ENCODE measurements around the gene CD27. TPM values are rescaled to one million over a fixed set of nuclear protein-coding genes. Genes with fewer than 3 reads are reported as not detected.

CD27 gene
- total RNA-seq, 4 donors from 2014 or later, result 0.16 to 0.89 TPM; not detected in 2

GRCh38 chr12:6407236-6407954, 37.4 kb upstream of the CD27 start:
- no peak for TF ChIP-seq POLR2A (IDR thresholded peaks at IDR 0.05)
- no peak overlapping the region for H3K4me3 ChIP-seq (ENCODE audit: low read depth, poor library complexity, severe bottlenecking)
- intact Hi-C loops (cut with DNase I; ENCODE audit: low total_unique reads), result no loop called here
- no peak for DNase-seq (ENCODE audit: low spot score in 2 of 2)
- WGBS, 2 donors, result 95 to 98% methylated on average over 10 of the region's 10 CpGs

DNA sequence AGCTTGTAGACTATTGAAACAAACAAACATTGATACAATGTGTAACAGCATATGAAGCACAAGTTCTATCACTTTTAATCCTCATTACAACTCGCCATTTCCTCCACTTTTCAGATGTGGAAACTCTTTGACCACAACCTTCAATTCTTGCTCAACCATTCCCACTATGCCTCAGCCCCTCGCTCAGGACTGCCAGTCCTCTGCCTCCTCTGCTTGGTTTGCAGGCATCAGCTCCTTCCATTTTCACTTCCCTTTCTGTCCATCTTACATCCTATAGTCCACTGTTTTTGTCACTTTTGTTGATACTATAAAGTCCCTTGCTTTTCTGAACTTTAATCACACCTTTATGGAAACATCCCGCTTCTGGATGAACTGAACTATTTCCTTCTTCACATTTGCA, 28.2 kb upstream of the CD27 start:
- DNase-seq (ENCODE audit: low spot score in 2 of 2), result no peak
- 82 to 87% methylated on average over 3 of the region's 3 CpGs for WGBS, 2 donors
- no peak overlapping the region for H3K4me3 ChIP-seq (ENCODE audit: low read depth, poor library complexity, severe bottlenecking)
- intact Hi-C loops (cut with DNase I; ENCODE audit: low total_unique reads), result no loop called here
- TF ChIP-seq POLR2A (IDR thresholded peaks at IDR 0.05), result no peak
- TF ChIP-seq, protein P1, sequence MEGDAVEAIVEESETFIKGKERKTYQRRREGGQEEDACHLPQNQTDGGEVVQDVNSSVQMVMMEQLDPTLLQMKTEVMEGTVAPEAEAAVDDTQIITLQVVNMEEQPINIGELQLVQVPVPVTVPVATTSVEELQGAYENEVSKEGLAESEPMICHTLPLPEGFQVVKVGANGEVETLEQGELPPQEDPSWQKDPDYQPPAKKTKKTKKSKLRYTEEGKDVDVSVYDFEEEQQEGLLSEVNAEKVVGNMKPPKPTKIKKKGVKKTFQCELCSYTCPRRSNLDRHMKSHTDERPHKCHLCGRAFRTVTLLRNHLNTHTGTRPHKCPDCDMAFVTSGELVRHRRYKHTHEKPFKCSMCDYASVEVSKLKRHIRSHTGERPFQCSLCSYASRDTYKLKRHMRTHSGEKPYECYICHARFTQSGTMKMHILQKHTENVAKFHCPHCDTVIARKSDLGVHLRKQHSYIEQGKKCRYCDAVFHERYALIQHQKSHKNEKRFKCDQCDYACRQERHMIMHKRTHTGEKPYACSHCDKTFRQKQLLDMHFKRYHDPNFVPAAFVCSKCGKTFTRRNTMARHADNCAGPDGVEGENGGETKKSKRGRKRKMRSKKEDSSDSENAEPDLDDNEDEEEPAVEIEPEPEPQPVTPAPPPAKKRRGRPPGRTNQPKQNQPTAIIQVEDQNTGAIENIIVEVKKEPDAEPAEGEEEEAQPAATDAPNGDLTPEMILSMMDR (IDR thresholded peaks at IDR 0.05), result no peak

DNA sequence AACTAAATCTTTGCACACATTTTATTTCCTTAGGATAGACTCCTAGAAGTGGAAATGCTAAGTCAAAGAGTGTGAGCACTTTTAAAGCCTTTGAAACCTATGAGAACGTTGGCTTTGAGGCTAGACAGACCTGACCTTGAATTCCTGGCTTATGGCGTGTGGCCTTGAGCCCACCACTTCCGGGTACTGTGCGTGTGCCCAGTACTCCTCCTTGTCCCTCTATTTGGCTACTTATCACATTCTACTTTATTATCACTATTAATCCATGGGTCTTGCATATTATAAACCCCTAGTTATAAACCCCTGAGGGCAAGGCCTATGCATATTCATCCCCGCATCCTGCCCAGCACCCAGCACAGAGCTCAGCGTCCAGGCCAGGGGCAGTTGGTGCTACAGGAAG, 26.0 kb upstream of the CD27 start:
- no peak for TF ChIP-seq POLR2A (IDR thresholded peaks at IDR 0.05)
- TF ChIP-seq, protein P1 (IDR thresholded peaks at IDR 0.05), result no peak
- no peak overlapping the region for H3K4me3 ChIP-seq (ENCODE audit: low read depth, poor library complexity, severe bottlenecking)
- intact Hi-C loops (cut with DNase I; ENCODE audit: low total_unique reads), result no loop called here
- no peak for DNase-seq (ENCODE audit: low spot score in 2 of 2)
- WGBS, 2 donors, result 83 to 85% methylated on average over 6 of the region's 6 CpGs

GRCh38 chr12:6420364-6420763, 24.4 kb upstream of the CD27 start:
- intact Hi-C loops (cut with DNase I; ENCODE audit: low total_unique reads), result loop anchor here (5.0 kb wide), 2 partner anchors 47 to 117 kb away; no protein-coding TSS in a partner anchor
- WGBS, 2 donors, result 58 to 74% methylated on average over 4 of the region's 4 CpGs
- no peak overlapping the region for H3K4me3 ChIP-seq (ENCODE audit: low read depth, poor library complexity, severe bottlenecking)
- no peak for TF ChIP-seq POLR2A (IDR thresholded peaks at IDR 0.05)
- TF ChIP-seq, protein P1 (IDR thresholded peaks at IDR 0.05), result no peak
- no peak for DNase-seq (ENCODE audit: low spot score in 2 of 2)

DNA sequence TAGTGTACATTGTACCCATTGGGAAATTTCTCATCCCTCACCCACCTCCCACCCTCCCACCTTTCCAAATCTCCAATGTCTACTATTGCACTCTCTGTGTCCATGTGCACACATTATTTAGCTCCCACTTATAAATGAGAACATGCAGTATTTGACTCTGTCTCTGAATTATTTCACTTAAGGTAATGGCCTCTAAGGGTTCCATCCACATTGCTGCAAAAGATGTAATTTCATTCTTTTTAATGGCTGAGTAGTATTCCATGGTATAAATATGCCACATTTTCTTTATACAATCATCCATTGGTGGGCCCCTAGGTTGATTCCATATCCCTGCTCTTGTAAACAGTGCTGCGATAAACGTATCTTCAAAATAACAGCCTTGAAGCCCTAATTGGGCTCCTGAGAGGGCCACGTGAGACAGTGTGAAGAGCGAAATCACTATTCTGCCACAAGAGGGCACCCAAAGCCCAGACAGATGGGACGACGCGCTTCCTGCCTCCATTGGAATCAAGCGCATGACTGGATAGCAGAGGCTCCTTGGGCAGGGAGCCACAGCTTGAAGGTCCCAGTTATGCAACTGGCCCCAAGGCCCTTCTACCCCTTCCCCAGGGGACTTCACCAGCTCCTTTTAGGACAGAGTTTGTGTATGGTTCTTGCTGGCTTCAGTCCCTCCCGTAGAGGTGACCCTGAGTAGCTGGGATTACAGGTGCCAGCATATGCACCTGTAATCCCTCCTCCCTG, 21.3 kb upstream of the CD27 start:
- peak; percentile 87 to 96 for DNase-seq (ENCODE audit: low spot score in 2 of 2)
- TF ChIP-seq POLR2A (IDR thresholded peaks at IDR 0.05), result no peak
- TF ChIP-seq, protein P1 (IDR thresholded peaks at IDR 0.05), result peak in 1 of 3 donors; percentile 56
- 3 to 6% methylated on average over 9 of the region's 9 CpGs for WGBS, 2 donors
- no peak overlapping the region for H3K4me3 ChIP-seq (ENCODE audit: low read depth, poor library complexity, severe bottlenecking)
- intact Hi-C loops (cut with DNase I; ENCODE audit: low total_unique reads), result loop anchor here (5.0 kb wide), 2 partner anchors 44 to 114 kb away; no protein-coding TSS in a partner anchor

GRCh38 chr12:6424008-6424347, 20.8 kb upstream of the CD27 start:
- intact Hi-C loops (cut with DNase I; ENCODE audit: low total_unique reads), result loop anchor here (5.0 kb wide), 2 partner anchors 43 to 113 kb away; no protein-coding TSS in a partner anchor
- DNase-seq (ENCODE audit: low spot score in 2 of 2), result no peak
- no peak for TF ChIP-seq POLR2A (IDR thresholded peaks at IDR 0.05)
- TF ChIP-seq, protein P1 (IDR thresholded peaks at IDR 0.05), result no peak
- no peak overlapping the region for H3K4me3 ChIP-seq (ENCODE audit: low read depth, poor library complexity, severe bottlenecking)
- 38 to 39% methylated on average over 6 of the region's 6 CpGs for WGBS, 2 donors

Data from lower leg skin (tissue), 4 donors.